Thyroid gland (tissue), 4 donors: ENCODE data around the gene ANKHD1.

ENCODE experiments used
- CTCF ChIP-seq, 6 experiments: fragments of 200-600 bp in 3 of 6; fragments of 450-650 bp in 3 of 6; sonication (generic) in 3 of 6; IDR thresholded peaks; one replicate each; pipeline ENCODE4 v1.5.1; 2016 to 2019; ENCODE audit warnings: antibody characterized with exemption in 6 of 6, mild to moderate bottlenecking in 2 of 6, inconsistent platforms in 1 of 6, moderate library complexity in 1 of 6
- POLR2A ChIP-seq, 2 donors: fragments of 450-650 bp; IDR thresholded peaks; one replicate each; pipeline ENCODE4 v1.6.1; 2017; ENCODE audit warnings: antibody characterized with exemption in 2 of 2, mild to moderate bottlenecking in 2 of 2, moderate library complexity in 1 of 2

GRCh38 chr5:140502834-140503233, 101.2 kb downstream of the ANKHD1 start:
- TF ChIP-seq POLR2A (IDR thresholded peaks at IDR 0.05) = no peak
- TF ChIP-seq CTCF (IDR thresholded peaks at IDR 0.05) = no peak
